H9 (cell line): Measurements from ENCODE around the gene LDB2. TPM values are rescaled to one million over a fixed set of nuclear protein-coding genes. Genes with fewer than 3 reads are reported as not detected.

Source experiments
- DNase-seq: peaks from one replicate; pipeline ENCODE4 v3.0.0-alpha.2; 2017
- H2AFZ ChIP-seq: one replicate; pipeline ENCODE4 v1.6.1; 2013; ENCODE audit warnings: mild to moderate bottlenecking, low read length, control low read depth, moderate library complexity
- H2AK5ac ChIP-seq: 2 replicates; pipeline ENCODE4 v1.6.1; 2013; ENCODE audit warnings: low read length, control low read depth, mixed read lengths; ENCODE audit not compliant: insufficient read length
- H2BK120ac ChIP-seq: one replicate; pipeline ENCODE4 v1.6.1; 2013; ENCODE audit warnings: low read depth, mild to moderate bottlenecking, low read length, control low read depth, inconsistent platforms; ENCODE audit not compliant: poor library complexity, severe bottlenecking
- H2BK12ac ChIP-seq: 2 replicates; pipeline ENCODE4 v1.6.1; 2013; ENCODE audit warnings: low read length, control low read depth, mixed read lengths, low read depth; ENCODE audit not compliant: insufficient read length
- H2BK15ac ChIP-seq: 2 replicates; pipeline ENCODE4 v1.6.1; 2013; ENCODE audit warnings: low read depth, low read length, control low read depth
- H2BK20ac ChIP-seq: one replicate; pipeline ENCODE4 v1.6.1; 2013; ENCODE audit warnings: low read depth, mild to moderate bottlenecking, low read length, control low read depth, inconsistent platforms; ENCODE audit not compliant: poor library complexity, severe bottlenecking
- H2BK5ac ChIP-seq: 2 replicates; pipeline ENCODE4 v1.6.1; 2013; ENCODE audit warnings: low read length, control low read depth, mixed read lengths; ENCODE audit not compliant: insufficient read length
- H3K14ac ChIP-seq: 2 replicates; pipeline ENCODE4 v1.6.1; 2013; ENCODE audit warnings: low read length, control low read depth; ENCODE audit not compliant: insufficient read depth
- H3K18ac ChIP-seq: 2 replicates; pipeline ENCODE4 v1.6.1; 2013; ENCODE audit warnings: low read depth, mild to moderate bottlenecking, mixed read lengths, low read length, control low read depth; ENCODE audit not compliant: insufficient read length
- H3K23ac ChIP-seq: 2 replicates; pipeline ENCODE4 v1.6.1; 2013; ENCODE audit warnings: low read length, control low read depth, mixed read lengths, low read depth; ENCODE audit not compliant: insufficient read length
- H3K23me2 ChIP-seq: 2 replicates; pipeline ENCODE4 v1.6.1; 2013; ENCODE audit warnings: low read depth, mild to moderate bottlenecking, mixed read lengths, low read length, control low read depth; ENCODE audit not compliant: insufficient read length, poor library complexity, severe bottlenecking
- H3K27ac ChIP-seq: 2 replicates; pipeline ENCODE4 v1.5.1; 2013; ENCODE audit warnings: low read length, control low read depth, mixed read lengths, low read depth; ENCODE audit not compliant: insufficient read length
- H3K27me3 ChIP-seq: 2 replicates; pipeline ENCODE4 v1.6.1; 2013; ENCODE audit warnings: low read length, control low read depth, inconsistent platforms; ENCODE audit not compliant: insufficient read depth
- H3K4ac ChIP-seq: 2 replicates; pipeline ENCODE4 v1.6.1; 2013; ENCODE audit warnings: low read depth, mild to moderate bottlenecking, control low read depth, inconsistent platforms, low read length, moderate library complexity
- H3K4me1 ChIP-seq: 2 replicates; pipeline ENCODE4 v1.6.1; 2013; ENCODE audit warnings: low read length, control low read depth, inconsistent platforms; ENCODE audit not compliant: insufficient read depth
- H3K4me2 ChIP-seq: 2 replicates; pipeline ENCODE4 v1.6.1; 2013; ENCODE audit warnings: low read length, control low read depth, mixed read lengths; ENCODE audit not compliant: insufficient read length, insufficient read depth
- H3K56ac ChIP-seq: 2 replicates; pipeline ENCODE4 v1.6.1; 2013; ENCODE audit warnings: low read depth, mild to moderate bottlenecking, mixed read lengths, low read length, control low read depth; ENCODE audit not compliant: insufficient read length
- H3K79me1 ChIP-seq: 2 replicates; pipeline ENCODE4 v1.6.1; 2013; ENCODE audit warnings: low read depth, mild to moderate bottlenecking, moderate library complexity, low read length, control low read depth, inconsistent platforms; ENCODE audit not compliant: insufficient read depth, poor library complexity, severe bottlenecking
- H3K79me2 ChIP-seq: 2 replicates; pipeline ENCODE4 v1.6.1; 2013; ENCODE audit warnings: low read length, control low read depth, inconsistent platforms; ENCODE audit not compliant: insufficient read depth
- H3K9ac ChIP-seq: 2 replicates; pipeline ENCODE4 v1.6.1; 2013; ENCODE audit warnings: low read length, control low read depth, mixed read lengths; ENCODE audit not compliant: insufficient read length; ENCODE audit errors: extremely low read depth
- H3K9me3 ChIP-seq: one replicate; pipeline ENCODE4 v1.6.1; 2013; ENCODE audit warnings: low read depth, low read length, inconsistent platforms; ENCODE audit not compliant: control insufficient read depth
- H3T11ph ChIP-seq: one replicate; pipeline ENCODE4 v1.6.1; 2013; ENCODE audit warnings: mild to moderate bottlenecking, low read length, control low read depth, inconsistent platforms
- H4K20me1 ChIP-seq: one replicate; pipeline ENCODE4 v1.6.1; 2013; ENCODE audit not compliant: control insufficient read depth, insufficient read length, insufficient read depth
- H4K5ac ChIP-seq: 2 replicates; pipeline ENCODE4 v1.6.1; 2013; ENCODE audit warnings: low read depth, mild to moderate bottlenecking, mixed read lengths, low read length, control low read depth; ENCODE audit not compliant: insufficient read length
- H4K8ac ChIP-seq: replicated peaks from 2 replicates; pipeline ENCODE4 v1.6.1; 2013; ENCODE audit warnings: low read length, control low read depth, mixed read lengths, low read depth; ENCODE audit not compliant: insufficient read length
- H4K91ac ChIP-seq: 2 replicates; pipeline ENCODE4 v1.6.1; 2013; ENCODE audit warnings: low read depth, mild to moderate bottlenecking, moderate library complexity, mixed read lengths, low read length, control low read depth; ENCODE audit not compliant: insufficient read length
- H3K27ac Mint-ChIP-seq, 3 experiments: 2 replicates in 2 of 3; 3 replicates in 1 of 3; pipeline ENCODE4 v1.8.0; 2020 to 2021; ENCODE audit warnings: mixed read lengths in 3 of 3, mild to moderate bottlenecking in 1 of 3, moderate library complexity in 1 of 3
- H3K27me3 Mint-ChIP-seq: 2 replicates; pipeline ENCODE4 v1.8.0; 2021; ENCODE audit warnings: low read depth, mild to moderate bottlenecking, moderate library complexity, mixed read lengths
- H3K36me3 Mint-ChIP-seq, 3 experiments: 2 replicates in 2 of 3; 3 replicates in 1 of 3; pipeline ENCODE4 v1.8.0; 2020 to 2021; ENCODE audit warnings: low read depth in 3 of 3, mixed read lengths in 3 of 3; ENCODE audit not compliant: insufficient read depth in 1 of 3
- H3K4me1 Mint-ChIP-seq, 2 experiments: 2 replicates each; pipeline ENCODE4 v1.8.0; 2020; ENCODE audit warnings: mixed read lengths in 2 of 2
- H3K4me3 Mint-ChIP-seq, 2 experiments: 2 replicates in 1 of 2; 3 replicates in 1 of 2; pipeline ENCODE4 v1.8.0; 2020 to 2021; ENCODE audit warnings: mild to moderate bottlenecking in 2 of 2, mixed read lengths in 2 of 2, moderate library complexity in 1 of 2
- H3K9me3 Mint-ChIP-seq, 2 experiments: 2 replicates in 1 of 2; 3 replicates in 1 of 2; pipeline ENCODE4 v1.8.0; 2020; ENCODE audit warnings: mild to moderate bottlenecking in 2 of 2, mixed read lengths in 2 of 2, moderate library complexity in 1 of 2
- CTCF ChIP-seq: fragments of 200-600 bp; sonication (generic); conservative IDR thresholded peaks from 3 replicates; pipeline ENCODE4 v1.8.0; 2021; ENCODE audit warnings: antibody characterized with exemption, mild to moderate bottlenecking
- WGBS: extraction: QIAGEN DNeasy Blood & Tissue Kit; methylation state at CpG from one replicate; pipeline ENCODE4 v1.1.7; 2013; ENCODE audit warnings: missing lambda C conversion rate, low lambda C conversion rate, mixed read lengths; ENCODE audit not compliant: insufficient read length; ENCODE audit errors: extremely low coverage; 5-methylcytosine and 5-hydroxymethylcytosine counted together
- total RNA-seq: library from RNA; stranded (reverse); gene quantifications from 2 replicates; pipeline ENCODE4 v1.2.1, GENCODE V29; 2021

Gene LDB2
- total RNA-seq, 1 experiment from 2014 or later = 22.5 TPM

- no peak overlapping the region for H2AFZ ChIP-seq
- H3K4me2 ChIP-seq = no peak overlapping the region
- no peak overlapping the region for H3K27ac ChIP-seq
- no peaks in the 10 kb centered on the region for H3K79me1 ChIP-seq
- H2BK20ac ChIP-seq = no peak overlapping the region
- no peak overlapping the region for H3K9ac ChIP-seq
- no peak overlapping the region for H2BK120ac ChIP-seq
- no peaks in the 10 kb centered on the region for H3K9me3 ChIP-seq
- no peaks in the 10 kb centered on the region for H4K20me1 ChIP-seq
- H3K56ac ChIP-seq = no peak overlapping the region
- no peaks in the 10 kb centered on the region for H3K27me3 ChIP-seq
- H2BK5ac ChIP-seq = no peak overlapping the region
- Mint-ChIP-seq H3K4me1 (0 out of 4 replicates have a peak, but pooled peaks cover 0 to 2% of the 10 kb centered on the region in 2 experiments), H3K9me3 (no peaks in the 10 kb centered on the region; a peak in 1 of 5 replicates), H3K36me3 (peaks cover 0 to 4% (median 0%) of the 10 kb centered on the region in 3 experiments; a peak in 2 of 7 replicates), H3K4me3 (no peak overlapping the region), H3K27ac (no peak overlapping the region), H3K27me3 (no peaks in the 10 kb centered on the region)
- DNase-seq = no peak
- H3K18ac ChIP-seq = no peak overlapping the region
- no peaks in the 10 kb centered on the region for H3K23me2 ChIP-seq
- H4K91ac ChIP-seq = no peak overlapping the region
- no peak overlapping the region for H3K14ac ChIP-seq
- no peak overlapping the region for H3T11ph ChIP-seq
- no peak overlapping the region for H3K4ac ChIP-seq
- no peaks in the 10 kb centered on the region for H3K79me2 ChIP-seq
- H3K23ac ChIP-seq = no peak overlapping the region
- no peaks in the 10 kb centered on the region; the same call in 1 of the 2 replicates for H3K4me1 ChIP-seq
- H2BK15ac ChIP-seq = no peak overlapping the region
- H4K8ac ChIP-seq = no peak overlapping the region
- WGBS = no CpG with 5 or more reads among the region's 2 CpGs
- H2BK12ac ChIP-seq = no peak overlapping the region
- TF ChIP-seq CTCF = no peak
- no peak overlapping the region for H2AK5ac ChIP-seq
- no peak overlapping the region for H4K5ac ChIP-seq
These were observed 183.0 kb downstream of the LDB2 start for GRCh38 chr4:16715482-16715881.
